ENCODE data around the gene ZBTB17. TPM values are rescaled to one million over a fixed set of nuclear protein-coding genes. Genes with fewer than 3 reads are reported as not detected.

ZBTB17 gene
- total and polyA plus RNA-seq, 12 donors, result 16.4 to 54.9 (median 20.8) TPM

DNA sequence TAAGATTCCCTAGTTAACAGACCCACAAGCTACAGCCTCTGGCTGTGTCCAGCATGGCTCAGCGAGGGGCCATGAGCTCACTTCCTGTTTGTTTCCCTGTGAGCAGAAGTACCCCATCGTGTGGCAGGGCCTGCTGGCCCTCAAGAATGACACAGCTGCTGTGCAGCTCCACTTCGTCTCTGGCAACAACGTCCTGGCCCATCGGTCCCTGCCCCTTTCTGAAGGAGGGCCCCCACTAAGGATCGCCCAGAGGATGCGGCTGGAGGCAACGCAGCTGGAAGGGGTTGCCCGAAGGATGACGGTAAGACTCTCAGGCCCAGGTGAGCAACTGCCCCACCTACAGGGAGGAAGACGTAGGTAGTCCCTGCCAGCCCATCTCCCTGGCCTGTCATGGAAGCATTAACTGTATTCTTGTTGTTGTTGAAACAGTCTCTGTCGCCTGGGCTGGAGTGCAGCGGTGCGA, 38.2 kb downstream of the ZBTB17 start:
- peaks cover 0 to 100% (median 82%) of the 10 kb centered on the region in 9 donors for H3K36me3 ChIP-seq
- H3K27me3 ChIP-seq, result no peaks in the 10 kb centered on the region
- DNase-seq (no peak), ATAC-seq (no peak)
- no peak overlapping the region for H3K4me3 ChIP-seq
- WGBS, 2 donors, result 70 to 77% methylated on average over 14 of the region's 14 CpGs
- intact Hi-C loops (cut with DNase I), result no loop called here
- H3K27ac ChIP-seq, result peak overlapping the region in 3 of 10 donors; percentile 15 to 61 (median 54)
- TF ChIP-seq CTCF (IDR thresholded peaks at IDR 0.05), result peak in 3 of 9 donors; percentile 5 to 19 (median 6)
- peaks cover 3 to 22% (median 9%) of the 10 kb centered on the region in 9 donors for H3K4me1 ChIP-seq
- H3K9me3 ChIP-seq, result no peaks in the 10 kb centered on the region

DNA sequence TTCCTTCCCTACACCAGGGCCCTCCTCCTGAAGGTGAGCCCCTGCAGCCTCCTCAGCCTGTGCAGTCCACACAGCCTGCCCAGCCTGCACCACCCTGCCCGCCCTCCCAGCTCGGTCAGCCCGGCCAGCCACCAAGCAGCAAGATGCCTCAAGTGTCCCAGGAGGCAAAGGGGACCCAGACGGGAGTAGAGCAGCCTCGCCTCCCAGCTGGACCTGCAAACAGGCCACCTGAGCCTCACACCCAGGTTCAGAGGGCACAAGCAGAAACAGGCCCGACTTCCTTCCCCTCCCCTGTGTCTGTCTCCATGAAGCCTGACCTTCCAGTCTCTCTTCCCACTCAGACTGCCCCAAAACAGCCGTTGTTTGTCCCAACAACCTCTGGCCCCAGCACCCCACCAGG, 38.8 kb downstream of the ZBTB17 start:
- H3K9me3 ChIP-seq, result no peaks in the 10 kb centered on the region
- H3K27me3 ChIP-seq, result no peaks in the 10 kb centered on the region
- ATAC-seq (no peak), DNase-seq (no peak)
- intact Hi-C loops (cut with DNase I), result no loop called here
- H3K36me3 ChIP-seq, result peaks cover 0 to 100% (median 81%) of the 10 kb centered on the region in 9 donors
- H3K4me1 ChIP-seq, result peaks cover 3 to 22% (median 9%) of the 10 kb centered on the region in 9 donors
- H3K27ac ChIP-seq, result peak overlapping the region in 2 of 10 donors; percentile 54 to 61
- 84 to 91% methylated on average over 7 of the region's 7 CpGs for WGBS, 2 donors
- H3K4me3 ChIP-seq, result no peak overlapping the region
- TF ChIP-seq CTCF (IDR thresholded peaks at IDR 0.05), result no peak

- H3K9me3 ChIP-seq, result no peaks in the 10 kb centered on the region
- H3K4me1 ChIP-seq, result peaks cover 3 to 22% (median 9%) of the 10 kb centered on the region in 9 donors
- no peak overlapping the region for H3K27ac ChIP-seq
- TF ChIP-seq CTCF (IDR thresholded peaks at IDR 0.05), result no peak
- no peaks in the 10 kb centered on the region for H3K27me3 ChIP-seq
- no peak overlapping the region for H3K4me3 ChIP-seq
- 95 to 97% methylated on average over 10 of the region's 10 CpGs for WGBS, 2 donors
- DNase-seq (no peak), ATAC-seq (no peak)
- peaks cover 0 to 100% (median 81%) of the 10 kb centered on the region in 9 donors for H3K36me3 ChIP-seq
- intact Hi-C loops (cut with DNase I), result no loop called here
Measured at GRCh38 chr1:15936025-15936424, 39.9 kb downstream of the ZBTB17 start.

DNA sequence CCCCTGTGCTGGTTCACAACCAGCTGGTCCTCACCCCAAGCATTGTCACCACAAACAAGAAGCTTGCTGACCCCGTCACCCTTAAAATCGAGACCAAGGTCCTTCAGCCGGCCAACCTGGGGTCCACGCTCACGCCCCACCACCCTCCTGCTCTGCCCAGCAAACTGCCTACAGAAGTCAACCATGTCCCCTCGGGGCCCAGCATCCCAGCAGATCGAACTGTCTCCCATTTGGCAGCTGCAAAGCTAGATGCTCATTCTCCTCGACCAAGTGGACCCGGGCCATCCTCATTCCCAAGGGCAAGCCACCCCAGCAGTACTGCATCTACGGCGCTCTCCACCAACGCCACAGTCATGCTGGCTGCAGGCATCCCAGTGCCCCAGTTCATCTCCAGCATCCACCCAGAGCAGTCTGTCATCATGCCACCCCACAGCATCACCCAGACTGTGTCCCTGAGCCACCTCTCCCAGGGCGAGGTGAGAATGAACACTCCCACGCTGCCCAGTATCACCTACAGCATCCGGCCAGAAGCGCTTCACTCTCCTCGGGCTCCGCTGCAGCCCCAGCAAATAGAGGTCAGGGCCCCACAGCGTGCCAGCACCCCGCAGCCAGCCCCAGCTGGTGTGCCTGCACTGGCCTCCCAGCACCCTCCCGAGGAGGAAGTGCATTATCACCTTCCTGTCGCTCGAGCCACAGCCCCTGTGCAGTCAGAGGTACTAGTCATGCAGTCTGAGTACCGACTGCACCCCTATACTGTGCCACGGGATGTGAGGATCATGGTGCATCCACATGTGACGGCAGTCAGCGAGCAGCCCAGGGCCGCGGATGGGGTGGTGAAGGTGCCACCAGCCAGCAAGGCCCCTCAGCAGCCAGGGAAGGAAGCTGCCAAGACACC, 40.6 kb downstream of the ZBTB17 start:
- H3K27ac ChIP-seq, result no peak overlapping the region
- WGBS, 2 donors, result 93 to 94% methylated on average over 29 of the region's 29 CpGs
- H3K27me3 ChIP-seq, result no peaks in the 10 kb centered on the region

More for the DNA sequence above, 40.6 kb downstream of the ZBTB17 start:
- intact Hi-C loops (cut with DNase I), result no loop called here
- peak in 1 of 8 donors; percentile 23 for ATAC-seq
- no peak overlapping the region for H3K4me3 ChIP-seq
- H3K4me1 ChIP-seq, result peaks cover 3 to 22% (median 9%) of the 10 kb centered on the region in 9 donors
- DNase-seq, result no peak
- H3K36me3 ChIP-seq, result peaks cover 0 to 100% (median 80%) of the 10 kb centered on the region in 9 donors
- no peak for TF ChIP-seq CTCF (IDR thresholded peaks at IDR 0.05)
- H3K9me3 ChIP-seq, result no peaks in the 10 kb centered on the region

All from heart right ventricle (tissue), 16 donors.